ENCODE results near the gene TSC22D3. TPM values are rescaled to one million over a fixed set of nuclear protein-coding genes. Genes with fewer than 3 reads are reported as not detected.

Gene TSC22D3
- total RNA-seq, 1 donor from 2014 or later, result 41.4 TPM

DNA sequence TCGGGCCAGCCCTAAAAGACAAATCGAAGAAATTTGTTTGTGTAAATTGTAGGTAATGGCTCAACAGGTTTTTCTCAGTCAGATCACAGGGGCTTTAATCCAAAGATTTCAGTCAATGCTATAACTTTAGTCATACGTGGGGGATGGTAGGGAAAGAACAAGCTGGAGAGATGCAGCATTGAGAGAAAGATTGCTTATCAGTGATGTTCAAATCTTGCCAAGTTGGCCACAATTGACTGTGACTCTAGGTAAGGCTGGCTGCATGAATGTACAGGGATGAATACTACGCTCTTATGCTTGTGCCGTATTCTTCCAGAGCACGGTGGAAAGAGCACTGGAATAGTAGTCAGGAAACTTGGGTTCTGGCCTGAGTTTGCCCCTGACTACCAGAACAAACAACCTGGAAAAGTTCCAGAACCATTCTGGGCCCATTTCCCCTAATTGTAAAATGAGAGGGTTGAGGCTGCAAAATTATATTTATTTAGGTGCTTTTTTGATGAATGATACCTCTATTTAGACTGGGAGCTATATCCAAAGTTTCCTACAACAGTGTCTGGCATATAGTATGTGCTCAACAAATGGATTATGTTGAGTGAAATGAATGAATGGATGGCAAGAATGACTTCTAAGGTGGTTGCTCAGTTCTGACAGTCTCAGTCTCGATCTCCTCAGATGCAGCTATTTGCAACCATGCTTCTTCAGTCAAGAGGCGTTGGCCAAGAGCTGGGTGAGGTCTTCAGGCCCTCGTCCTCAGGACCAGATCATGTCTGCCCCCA, 44.4 kb downstream of the TSC22D3 start:
- DNase-seq (ENCODE audit: low spot score, unreplicated experiment), result no peak
- Mint-ChIP-seq H3K27ac (no peak overlapping the region), H3K36me3 (ENCODE audit: insufficient read depth) (no peaks in the 10 kb centered on the region), H3K27me3 (no peaks in the 10 kb centered on the region), H3K9me3 (ENCODE audit: low read depth) (peaks cover 18% of the 10 kb centered on the region), H3K4me1 (ENCODE audit: low read depth) (peaks cover 21% of the 10 kb centered on the region), H3K4me3 (ENCODE audit: low read depth) (no peak overlapping the region)
- TF ChIP-seq, protein P1, sequence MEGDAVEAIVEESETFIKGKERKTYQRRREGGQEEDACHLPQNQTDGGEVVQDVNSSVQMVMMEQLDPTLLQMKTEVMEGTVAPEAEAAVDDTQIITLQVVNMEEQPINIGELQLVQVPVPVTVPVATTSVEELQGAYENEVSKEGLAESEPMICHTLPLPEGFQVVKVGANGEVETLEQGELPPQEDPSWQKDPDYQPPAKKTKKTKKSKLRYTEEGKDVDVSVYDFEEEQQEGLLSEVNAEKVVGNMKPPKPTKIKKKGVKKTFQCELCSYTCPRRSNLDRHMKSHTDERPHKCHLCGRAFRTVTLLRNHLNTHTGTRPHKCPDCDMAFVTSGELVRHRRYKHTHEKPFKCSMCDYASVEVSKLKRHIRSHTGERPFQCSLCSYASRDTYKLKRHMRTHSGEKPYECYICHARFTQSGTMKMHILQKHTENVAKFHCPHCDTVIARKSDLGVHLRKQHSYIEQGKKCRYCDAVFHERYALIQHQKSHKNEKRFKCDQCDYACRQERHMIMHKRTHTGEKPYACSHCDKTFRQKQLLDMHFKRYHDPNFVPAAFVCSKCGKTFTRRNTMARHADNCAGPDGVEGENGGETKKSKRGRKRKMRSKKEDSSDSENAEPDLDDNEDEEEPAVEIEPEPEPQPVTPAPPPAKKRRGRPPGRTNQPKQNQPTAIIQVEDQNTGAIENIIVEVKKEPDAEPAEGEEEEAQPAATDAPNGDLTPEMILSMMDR (IDR thresholded peaks at IDR 0.05; ENCODE audit: unreplicated experiment), result no peak

DNA sequence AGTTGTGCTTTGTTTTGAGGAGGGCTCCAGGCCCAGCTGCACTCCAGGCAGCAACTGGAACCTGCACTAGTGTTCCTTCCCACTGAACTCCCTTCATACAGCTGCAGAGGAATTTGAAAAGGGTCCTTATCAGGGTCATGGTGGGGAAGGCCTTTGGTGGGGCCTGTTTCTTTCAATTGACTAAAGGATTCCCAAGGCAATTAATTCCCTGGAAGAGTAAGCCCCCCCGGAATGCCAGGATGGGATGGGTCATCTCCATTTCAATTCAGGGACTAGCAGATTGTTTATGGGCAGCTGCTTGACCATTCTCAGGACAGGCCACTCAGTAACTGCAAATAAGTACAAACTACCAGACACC, 45.3 kb downstream of the TSC22D3 start:
- Mint-ChIP-seq H3K36me3 (ENCODE audit: insufficient read depth) (no peaks in the 10 kb centered on the region), H3K4me1 (ENCODE audit: low read depth) (peaks cover 24% of the 10 kb centered on the region), H3K4me3 (ENCODE audit: low read depth) (no peak overlapping the region)

DNA sequence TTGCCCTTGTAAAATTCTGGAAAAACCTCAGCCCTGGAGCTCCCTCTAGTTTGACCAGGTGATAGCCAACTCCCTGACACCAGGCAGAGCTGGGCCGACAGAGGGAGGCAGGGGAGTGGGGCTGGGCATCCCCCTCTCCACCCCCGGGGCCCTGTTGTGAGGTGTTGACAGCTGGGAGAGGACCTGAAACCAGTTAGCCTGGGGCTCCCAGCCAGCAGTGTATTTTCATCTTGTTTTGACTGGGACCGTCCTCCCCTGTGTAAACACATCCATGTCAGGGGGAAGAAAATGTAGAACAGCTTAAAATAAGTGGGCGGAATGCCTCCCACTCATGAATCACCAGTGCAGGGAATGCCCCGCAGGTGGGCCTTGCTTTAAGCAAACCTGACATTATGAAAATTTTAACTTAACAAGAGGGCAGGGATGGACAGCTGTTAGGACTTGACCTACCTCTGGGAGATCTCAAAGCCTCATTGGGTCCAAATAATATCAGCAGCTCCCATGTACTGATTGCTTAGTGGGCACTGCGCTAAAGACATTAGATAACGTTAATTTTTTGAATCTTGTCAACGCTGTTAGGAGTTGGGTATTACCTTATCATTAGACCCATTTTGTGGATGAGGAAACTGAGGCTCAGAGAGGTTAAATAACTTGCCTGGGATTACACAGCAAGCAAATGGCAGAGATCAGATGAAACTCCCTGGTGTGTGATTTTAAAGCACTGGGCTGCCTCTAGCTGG, 45.9 kb downstream of the TSC22D3 start:
- peaks cover 26% of the 10 kb centered on the region for H3K4me1 Mint-ChIP-seq (ENCODE audit: low read depth)
- DNase-seq (ENCODE audit: low spot score, unreplicated experiment), result no peak

More for the DNA sequence above, 45.3 kb downstream of the TSC22D3 start:
- H3K27me3 Mint-ChIP-seq, result no peaks in the 10 kb centered on the region
- no peak for DNase-seq (ENCODE audit: low spot score, unreplicated experiment)
- H3K27ac Mint-ChIP-seq, result no peak overlapping the region
- H3K9me3 Mint-ChIP-seq (ENCODE audit: low read depth), result peaks cover 12% of the 10 kb centered on the region
- TF ChIP-seq, protein P1 (IDR thresholded peaks at IDR 0.05; ENCODE audit: unreplicated experiment), result no peak

DNA sequence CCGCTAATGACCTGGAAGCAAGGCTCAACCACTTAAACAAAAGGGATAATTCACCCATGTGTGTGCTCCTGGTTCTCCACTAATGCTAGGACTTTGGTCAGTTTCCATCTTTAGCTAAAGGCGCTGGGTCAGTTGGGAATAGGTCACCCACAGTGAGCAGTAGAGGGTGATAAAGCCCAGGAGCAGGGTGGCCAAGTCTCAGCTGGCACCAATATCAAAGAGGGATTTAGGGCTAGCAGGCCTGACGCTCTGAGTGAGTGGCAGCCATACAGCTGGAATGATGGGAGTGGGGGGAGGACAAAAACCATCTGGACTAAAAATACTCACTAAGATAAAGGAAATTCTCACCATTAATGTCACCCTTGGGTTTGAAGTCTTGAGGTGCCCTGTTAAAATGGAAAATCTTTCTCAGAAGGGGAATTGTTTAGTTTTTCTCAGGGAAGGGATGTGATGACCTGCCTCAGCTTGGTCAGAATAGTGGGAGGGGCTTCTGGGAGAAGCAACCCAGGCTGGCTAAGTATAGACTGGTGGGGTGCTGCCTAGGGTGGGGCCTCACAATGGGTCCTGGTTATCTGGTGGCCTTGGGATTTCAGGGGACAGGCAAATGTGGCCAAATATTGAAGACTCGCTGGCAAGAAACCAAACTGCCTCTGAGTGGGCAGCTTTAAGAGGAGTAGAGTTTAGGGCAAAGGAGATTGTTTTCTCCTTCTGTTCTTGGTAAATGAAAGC, 47.1 kb downstream of the TSC22D3 start:
- Mint-ChIP-seq H3K27ac (no peak overlapping the region), H3K4me1 (ENCODE audit: low read depth) (peaks cover 33% of the 10 kb centered on the region), H3K36me3 (ENCODE audit: insufficient read depth) (no peaks in the 10 kb centered on the region), H3K4me3 (ENCODE audit: low read depth) (no peak overlapping the region), H3K9me3 (ENCODE audit: low read depth) (peaks cover 15% of the 10 kb centered on the region), H3K27me3 (no peaks in the 10 kb centered on the region)
- no peak for DNase-seq (ENCODE audit: low spot score, unreplicated experiment)
- TF ChIP-seq, protein P1 (IDR thresholded peaks at IDR 0.05; ENCODE audit: unreplicated experiment), result no peak

More for the DNA sequence above, 45.9 kb downstream of the TSC22D3 start:
- Mint-ChIP-seq H3K36me3 (ENCODE audit: insufficient read depth) (no peaks in the 10 kb centered on the region), H3K27ac (no peak overlapping the region), H3K4me3 (ENCODE audit: low read depth) (no peak overlapping the region), H3K9me3 (ENCODE audit: low read depth) (peaks cover 15% of the 10 kb centered on the region), H3K27me3 (no peaks in the 10 kb centered on the region)
- TF ChIP-seq, protein P1 (IDR thresholded peaks at IDR 0.05; ENCODE audit: unreplicated experiment), result no peak
